Cardiac fibroblast (primary cell): ENCODE data around the gene TAB3.
"Not testable (repeated sequence)": the region's sequence is repeated elsewhere in the genome, so short reads cannot be mapped to it uniquely, and the experiment has no call there.

ENCODE experiments used
- DNase-seq, 2 donors: peaks; one replicate each; pipeline versions ENCODE4 v3.0.0 to v3.0.0-alpha.2; 2010; ENCODE audit warnings: low read depth in 2 of 2
- H3K4me3 ChIP-seq, 2 donors: replicated peaks in 1 of 2; 1 replicate in 1 of 2; 2 replicates in 1 of 2; pipeline ENCODE4 v1.5.1; 2011; ENCODE audit warnings: low read depth in 2 of 2, low read length in 2 of 2, mild to moderate bottlenecking in 2 of 2, moderate library complexity in 1 of 2
- TF ChIP-seq, protein P1 (sequence below): IDR thresholded peaks from one replicate; pipeline ENCODE4 v1.5.1; 2011; ENCODE audit warnings: low read depth, mild to moderate bottlenecking, low read length, inconsistent platforms

Gene TAB3

DNA sequence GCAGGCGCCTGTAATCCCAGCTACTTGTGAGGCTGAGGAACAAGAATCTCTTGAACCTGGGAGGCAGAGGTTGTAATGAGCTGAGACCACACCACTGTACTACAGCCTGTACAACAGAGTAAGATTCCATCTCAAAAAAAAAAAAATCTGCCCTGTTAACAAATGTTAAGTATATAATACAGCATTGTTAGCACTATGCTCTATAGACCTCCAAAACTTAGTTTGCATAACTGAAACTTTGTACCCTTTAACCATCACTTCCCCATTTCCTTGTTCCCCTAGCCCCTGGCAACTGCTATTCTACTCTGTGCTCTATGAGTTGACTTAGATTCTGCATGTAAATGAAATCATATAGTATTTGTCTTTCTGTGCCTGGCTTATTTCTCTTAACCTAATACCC, 76.7 kb downstream of the TAB3 start:
- no peak overlapping the region for H3K4me3 ChIP-seq
- no peak for DNase-seq
- TF ChIP-seq, protein P1, sequence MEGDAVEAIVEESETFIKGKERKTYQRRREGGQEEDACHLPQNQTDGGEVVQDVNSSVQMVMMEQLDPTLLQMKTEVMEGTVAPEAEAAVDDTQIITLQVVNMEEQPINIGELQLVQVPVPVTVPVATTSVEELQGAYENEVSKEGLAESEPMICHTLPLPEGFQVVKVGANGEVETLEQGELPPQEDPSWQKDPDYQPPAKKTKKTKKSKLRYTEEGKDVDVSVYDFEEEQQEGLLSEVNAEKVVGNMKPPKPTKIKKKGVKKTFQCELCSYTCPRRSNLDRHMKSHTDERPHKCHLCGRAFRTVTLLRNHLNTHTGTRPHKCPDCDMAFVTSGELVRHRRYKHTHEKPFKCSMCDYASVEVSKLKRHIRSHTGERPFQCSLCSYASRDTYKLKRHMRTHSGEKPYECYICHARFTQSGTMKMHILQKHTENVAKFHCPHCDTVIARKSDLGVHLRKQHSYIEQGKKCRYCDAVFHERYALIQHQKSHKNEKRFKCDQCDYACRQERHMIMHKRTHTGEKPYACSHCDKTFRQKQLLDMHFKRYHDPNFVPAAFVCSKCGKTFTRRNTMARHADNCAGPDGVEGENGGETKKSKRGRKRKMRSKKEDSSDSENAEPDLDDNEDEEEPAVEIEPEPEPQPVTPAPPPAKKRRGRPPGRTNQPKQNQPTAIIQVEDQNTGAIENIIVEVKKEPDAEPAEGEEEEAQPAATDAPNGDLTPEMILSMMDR, result no peak

DNA sequence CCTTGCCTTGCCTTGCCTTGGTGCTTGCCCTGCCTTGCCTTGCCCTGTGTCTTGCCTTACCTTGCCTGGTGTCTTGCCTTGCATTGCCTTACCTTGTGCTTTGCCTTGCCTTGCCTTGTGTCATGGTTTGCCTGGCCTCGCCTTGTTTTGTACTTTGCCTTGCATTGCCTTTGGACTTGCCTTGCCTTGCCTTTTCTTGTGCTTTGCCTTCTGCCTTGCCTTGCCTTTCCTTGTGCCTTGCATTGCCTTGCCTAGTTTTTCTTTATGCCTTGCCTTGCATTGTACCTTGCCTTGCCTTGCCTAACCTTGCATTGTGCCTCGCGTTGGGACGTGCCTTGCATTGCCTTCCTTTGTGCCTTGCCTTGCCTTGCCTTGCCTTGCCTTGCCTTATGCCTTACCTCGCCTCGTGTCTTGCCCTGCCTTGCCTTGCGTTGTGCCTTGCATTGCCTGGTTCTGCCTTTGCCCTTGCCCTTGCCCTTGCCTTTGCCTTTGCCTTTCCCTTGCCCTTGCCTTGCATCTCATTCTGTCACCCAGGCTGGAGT, 82.8 kb downstream of the TAB3 start:
- no peak for DNase-seq
- H3K4me3 ChIP-seq, result no peak overlapping the region
- TF ChIP-seq, protein P1, result no peak

DNA sequence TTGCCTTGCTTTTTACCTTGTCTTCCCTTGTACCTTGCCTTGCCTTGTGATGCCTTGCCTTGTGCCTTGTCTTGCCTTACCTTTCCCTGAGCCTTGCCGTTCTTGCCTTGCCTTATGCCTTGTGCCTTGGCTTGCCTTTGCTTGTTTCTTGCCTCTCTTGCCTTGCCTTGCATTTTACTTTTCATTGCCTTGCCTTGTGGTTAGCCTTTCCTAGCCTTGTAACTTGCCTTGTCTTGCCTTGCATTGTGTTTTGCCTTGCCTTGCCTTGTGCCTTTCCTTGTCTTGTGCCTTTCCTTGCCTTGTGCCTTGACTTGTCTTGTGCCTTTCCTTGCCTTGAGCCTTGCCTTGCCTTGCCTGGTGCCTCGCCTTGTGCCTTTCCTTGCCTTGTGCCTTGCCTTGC, 84.6 kb downstream of the TAB3 start:
- TF ChIP-seq, protein P1, result no peak
- no peak for DNase-seq
- H3K4me3 ChIP-seq, result no peak overlapping the region

DNA sequence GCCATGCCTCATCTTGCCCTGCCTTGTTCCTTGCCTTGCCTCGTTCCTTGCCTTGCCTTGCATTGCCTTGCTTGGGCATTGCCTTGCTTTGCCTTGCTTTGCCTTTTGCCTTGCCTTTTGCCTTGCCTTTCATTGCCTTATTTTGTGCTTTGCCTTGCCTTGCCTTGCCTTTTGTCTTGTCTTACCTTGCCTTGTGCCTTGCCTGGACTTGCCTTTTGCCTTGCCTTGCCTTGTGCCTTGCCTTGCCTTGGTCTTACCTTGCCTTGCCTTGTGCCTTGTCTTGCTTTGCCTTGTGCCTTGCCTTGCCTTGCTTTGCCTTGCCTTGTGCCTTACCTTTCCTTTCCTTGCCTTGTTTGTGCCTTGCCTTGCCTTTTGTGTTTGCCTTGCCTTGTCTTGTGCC, 88.2 kb downstream of the TAB3 start:
- TF ChIP-seq, protein P1, result no peak
- H3K4me3 ChIP-seq, result no peak overlapping the region
- DNase-seq, result no peak

DNA sequence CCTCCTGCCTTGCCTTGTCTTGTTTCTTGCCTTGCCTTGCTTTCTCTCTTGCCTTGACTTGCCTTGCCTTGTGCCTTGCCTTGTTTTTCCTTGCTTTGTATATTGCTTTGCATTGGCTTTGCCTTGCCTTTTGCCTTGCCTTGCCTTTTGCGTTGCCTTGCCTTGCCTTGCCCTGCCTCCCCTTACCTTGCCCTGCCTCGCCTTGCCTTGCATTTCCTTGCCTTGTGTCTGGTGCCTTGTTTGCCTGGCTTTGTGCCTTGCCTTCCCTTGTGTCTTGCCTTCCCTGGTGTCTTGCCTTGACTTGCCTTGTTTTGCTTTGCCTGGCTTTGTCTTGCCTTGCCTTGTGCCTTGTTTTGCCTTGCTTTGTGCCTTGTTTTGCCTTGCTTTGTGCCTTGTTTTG, 89.7 kb downstream of the TAB3 start:
- H3K4me3 ChIP-seq, result no peak overlapping the region
- TF ChIP-seq, protein P1, result no peak
- no peak for DNase-seq

DNA sequence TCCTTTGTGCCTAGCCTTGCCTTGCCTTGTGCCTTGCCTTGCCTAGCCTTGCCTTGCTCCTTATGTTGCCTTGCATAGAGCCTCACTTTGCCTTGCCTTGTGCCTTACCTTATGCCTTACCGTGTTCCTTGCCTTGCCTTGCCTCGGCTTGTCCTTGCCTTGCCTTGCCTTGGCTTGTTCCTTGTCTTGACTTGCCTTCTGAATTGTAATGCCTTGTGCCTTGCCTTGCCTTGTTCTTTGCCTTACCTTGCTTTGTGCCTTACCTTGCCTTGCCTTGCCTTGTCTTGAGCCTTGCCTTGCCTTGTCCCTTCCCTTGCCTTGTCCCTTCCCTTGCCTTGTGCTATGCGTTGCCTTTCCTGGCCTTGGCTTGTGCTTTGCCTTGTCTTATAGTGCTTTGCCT, 90.2 kb downstream of the TAB3 start:
- DNase-seq, result no peak
- no peak overlapping the region for H3K4me3 ChIP-seq
- TF ChIP-seq, protein P1, result no peak

DNA sequence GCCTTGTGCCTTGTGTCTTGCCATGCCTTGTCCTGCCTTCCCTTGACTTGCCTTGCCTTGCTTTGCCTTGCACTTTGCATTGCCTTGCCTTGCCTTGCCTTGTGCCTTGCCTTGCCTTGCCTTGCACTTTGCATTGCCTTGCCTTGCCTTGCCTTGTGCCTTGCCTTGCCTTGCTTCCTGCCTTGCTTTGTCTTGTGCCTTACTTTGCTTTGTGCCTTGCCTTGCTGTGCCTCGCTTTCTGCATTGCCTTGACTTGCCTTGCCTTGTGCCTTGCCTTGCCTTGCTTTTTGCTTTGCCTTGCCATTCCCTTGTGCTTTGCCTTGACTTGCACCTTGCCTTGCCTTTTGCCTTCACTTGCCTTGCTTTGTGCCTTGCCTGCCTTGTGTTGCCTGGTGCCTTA, 91.8 kb downstream of the TAB3 start:
- not testable (repeated sequence) for H3K4me3 ChIP-seq, DNase-seq
